ENCODE results near the gene PDE4B.
"Not testable (repeated sequence)": the region's sequence is repeated elsewhere in the genome, so short reads cannot be mapped to it uniquely, and the experiment has no call there.

The PDE4B gene

GRCh38 chr1:65997693-65998092 is 205.0 kb downstream of the PDE4B start:
- no peak for DNase-seq

GRCh38 chr1:65998763-65999583 is 206.3 kb downstream of the PDE4B start:
- DNase-seq, result no peak

- no peak for DNase-seq
These were observed 207.4 kb downstream of the PDE4B start for GRCh38 chr1:66000033-66000637.

DNA sequence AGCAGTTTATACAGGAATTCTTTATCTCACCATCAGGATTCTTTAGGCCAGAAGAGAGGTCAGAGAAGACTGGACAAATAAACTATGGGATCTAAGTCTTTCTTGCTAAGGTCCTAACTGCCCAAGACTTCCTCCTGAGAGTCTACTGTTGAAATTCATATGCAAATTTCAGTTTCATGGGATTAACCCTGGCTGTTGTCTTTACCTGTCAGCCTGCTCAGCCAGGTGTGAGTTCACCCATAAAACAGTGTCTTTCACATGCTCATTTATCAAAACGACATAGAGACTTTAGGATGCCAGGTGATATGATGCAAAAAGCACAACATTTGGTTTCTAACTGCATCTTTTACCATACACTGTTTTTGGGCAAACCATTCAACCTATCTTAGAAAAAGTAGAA is 211.0 kb downstream of the PDE4B start:
- DNase-seq, result no peak

- not testable (repeated sequence) for DNase-seq
These were observed 213.8 kb downstream of the PDE4B start for GRCh38 chr1:66006534-66006933.

GRCh38 chr1:66012106-66012784 is 219.6 kb downstream of the PDE4B start:
- peak in 1 of 2 donors; percentile 54 for DNase-seq

- DNase-seq, result no peak
These were observed 220.7 kb downstream of the PDE4B start for GRCh38 chr1:66013371-66013770.

DNA sequence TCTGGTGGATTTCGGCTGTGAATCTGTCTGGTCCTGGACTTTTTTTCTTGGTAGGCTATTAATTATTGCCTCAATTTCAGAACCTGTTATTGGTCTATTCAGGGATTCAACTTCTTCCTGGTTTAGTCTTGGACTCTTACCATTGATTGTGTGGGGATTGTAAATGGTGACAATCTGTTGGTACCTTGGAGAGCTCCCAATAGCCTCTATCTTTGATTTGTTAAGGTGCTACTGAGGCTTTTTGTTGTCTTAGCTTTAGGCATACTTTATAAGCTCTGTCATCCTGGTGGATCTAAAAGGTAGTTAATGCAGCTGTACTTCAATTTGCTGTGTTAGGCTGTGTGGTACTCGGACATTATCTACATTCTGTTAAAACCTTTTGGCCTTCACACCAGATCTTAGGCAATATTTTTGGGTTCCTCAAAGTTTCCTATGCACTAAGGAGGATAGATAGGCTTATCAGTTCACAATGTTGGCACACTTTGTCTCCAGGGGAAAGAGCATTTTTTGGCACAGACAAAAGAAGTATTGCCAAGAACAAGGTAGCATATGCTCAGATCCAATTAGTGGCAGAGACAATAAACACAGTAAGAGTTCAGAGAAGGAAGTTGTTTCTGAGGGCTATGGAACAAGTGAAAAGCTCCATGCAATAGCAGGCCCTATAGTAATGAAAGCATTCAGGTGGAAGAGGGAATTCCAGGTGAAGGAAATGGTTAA is 230.4 kb downstream of the PDE4B start:
- DNase-seq, result no peak

GRCh38 chr1:66025188-66025587 is 232.5 kb downstream of the PDE4B start:
- no peak for DNase-seq

GRCh38 chr1:66028035-66028434 is 235.3 kb downstream of the PDE4B start:
- DNase-seq, result no peak

DNA sequence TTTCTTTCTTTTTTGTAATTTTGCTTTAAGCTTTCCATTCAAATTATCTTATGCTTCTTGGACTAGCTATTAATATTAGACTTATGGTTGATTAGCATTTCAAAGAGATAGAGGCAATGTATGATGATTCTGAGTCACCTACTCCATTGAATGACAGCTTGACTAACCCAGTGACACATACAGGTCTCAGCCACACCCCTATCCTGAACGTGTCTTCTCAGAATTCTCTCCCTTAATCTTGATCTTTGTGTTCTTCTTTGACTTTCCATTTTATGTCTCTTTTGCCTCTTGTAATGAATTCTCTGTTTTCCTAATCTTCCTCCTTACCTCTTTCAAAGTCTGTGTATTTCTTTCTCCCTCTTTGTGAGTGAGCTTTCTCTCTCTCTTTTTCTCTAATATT is 241.1 kb downstream of the PDE4B start:
- no peak for DNase-seq

DNA sequence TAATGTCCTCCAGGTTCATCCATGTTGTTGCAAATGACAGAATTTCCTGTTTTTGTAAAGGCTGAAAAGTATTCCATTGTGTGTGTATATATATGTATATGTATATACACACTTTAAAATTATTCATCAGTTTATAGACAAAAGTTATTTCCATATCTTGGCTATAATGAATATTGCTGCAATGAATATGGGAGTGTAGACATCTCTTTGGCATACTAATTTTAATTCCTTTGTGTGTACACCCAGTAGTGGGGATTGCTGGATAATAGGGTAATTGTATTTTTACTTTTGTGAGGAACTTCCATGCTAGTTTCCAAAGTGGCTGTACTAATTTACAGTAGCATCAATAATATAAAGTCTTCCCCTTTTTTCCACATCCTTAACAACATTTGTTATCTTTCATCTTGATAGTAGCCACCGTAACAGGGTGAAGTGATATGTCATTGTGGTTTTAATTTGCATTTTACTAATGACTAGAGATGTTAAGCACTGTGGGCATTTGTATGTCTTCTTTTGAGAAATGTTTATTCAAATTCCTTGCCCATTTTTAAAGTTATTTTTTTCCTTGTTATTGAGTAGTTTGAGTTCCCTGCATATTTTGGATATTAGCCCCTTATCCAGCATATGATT is 243.0 kb downstream of the PDE4B start:
- DNase-seq, result no peak

- DNase-seq, result no peak
These were observed 249.0 kb downstream of the PDE4B start for GRCh38 chr1:66041654-66042053.

DNA sequence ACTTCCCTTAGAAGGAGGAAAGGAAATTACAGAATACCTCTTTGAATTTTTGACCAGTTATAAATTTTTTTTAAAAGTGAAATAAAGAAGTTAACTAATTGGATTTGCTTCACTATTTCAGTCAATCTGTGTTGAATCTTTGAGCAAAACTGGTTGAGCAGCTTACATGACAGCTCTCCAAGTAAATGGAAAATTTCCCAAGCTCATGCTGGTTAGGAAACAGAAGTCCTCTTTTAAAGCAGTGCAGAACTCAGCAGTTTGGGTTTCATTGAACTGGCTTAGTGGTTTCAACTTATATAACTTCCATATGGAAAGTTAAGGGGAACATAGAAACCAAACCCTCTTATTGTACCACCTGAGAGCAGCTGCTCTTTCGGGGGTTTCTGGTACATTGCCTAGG is 250.5 kb downstream of the PDE4B start:
- DNase-seq, result no peak

DNA sequence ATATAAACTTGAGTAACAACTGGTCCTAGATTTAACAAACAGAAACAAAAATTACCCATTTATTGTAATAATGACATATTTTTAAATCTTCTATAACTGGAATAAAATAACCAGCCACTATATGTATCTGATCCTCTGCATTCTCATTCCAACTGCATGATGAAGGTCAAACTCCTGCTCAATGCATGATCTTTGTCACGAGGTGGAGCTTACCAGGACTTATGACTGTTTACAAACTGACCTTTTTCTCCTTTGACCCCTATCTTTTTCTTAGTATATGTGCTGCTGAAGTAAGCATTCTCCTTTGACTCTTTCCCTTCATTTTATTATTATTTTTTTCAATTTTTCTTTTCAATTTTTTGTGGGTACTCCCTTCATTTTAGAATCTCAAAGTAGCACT is 252.2 kb downstream of the PDE4B start:
- DNase-seq, result no peak

DNA sequence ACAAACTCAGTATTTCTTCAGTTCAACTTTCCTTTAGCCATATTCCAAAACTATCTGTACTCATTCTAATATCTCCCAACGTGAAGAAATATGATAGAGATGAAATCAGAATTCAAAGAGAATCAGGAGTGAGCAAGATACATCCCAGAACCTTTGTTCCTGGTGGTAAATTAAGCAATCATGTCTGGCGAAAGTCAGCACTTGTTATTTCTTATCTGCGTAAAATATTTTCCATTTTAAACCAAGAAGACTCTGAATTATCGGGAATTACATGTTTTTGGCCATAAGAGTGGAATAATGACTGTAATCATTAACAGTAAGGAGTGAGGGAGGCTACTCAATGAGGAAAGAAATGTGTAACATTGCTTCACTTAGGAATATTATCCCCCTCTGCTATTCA is 253.7 kb downstream of the PDE4B start:
- no peak for DNase-seq

DNA sequence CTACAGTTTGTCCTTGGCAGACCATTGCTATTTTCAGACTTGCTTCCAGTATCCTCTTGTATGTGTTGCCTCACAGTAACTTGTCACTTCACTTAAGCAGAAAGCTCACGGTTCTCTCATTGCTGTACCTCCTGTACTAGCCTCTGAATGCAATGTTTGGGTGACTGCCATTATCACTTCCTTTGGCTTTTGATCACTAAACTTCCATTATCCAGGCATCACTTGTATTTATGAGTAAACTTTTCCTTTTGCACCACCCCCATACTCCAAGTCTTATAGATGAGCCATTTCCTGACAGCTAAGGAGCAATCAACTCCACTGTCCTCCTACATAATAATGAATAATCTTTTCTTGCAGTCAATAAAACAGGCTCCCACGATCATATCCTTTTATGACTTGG is 255.3 kb downstream of the PDE4B start:
- no peak for DNase-seq

GRCh38 chr1:66050123-66050522 is 257.4 kb downstream of the PDE4B start:
- DNase-seq, result peak in 1 of 2 donors; percentile 72

DNA sequence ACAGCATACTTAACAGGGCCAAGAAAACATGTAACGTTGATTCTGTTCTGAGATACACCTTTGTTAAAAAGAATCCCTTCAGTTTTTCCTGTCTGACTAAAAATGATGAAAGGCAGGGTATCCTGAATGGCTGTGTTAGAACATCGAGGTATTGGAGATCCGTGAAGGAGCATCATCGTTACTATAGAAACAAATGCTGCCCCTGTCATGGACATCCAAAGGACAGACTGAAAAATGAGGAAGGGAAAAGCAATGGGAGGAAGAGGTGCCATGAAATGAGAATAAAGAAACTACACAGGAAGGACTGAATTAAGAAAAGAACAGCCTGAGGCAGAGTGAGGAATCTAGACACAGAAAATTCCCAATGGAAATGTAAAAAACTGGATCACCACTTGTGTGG is 257.9 kb downstream of the PDE4B start:
- DNase-seq, result no peak

GRCh38 chr1:66055092-66055491 is 262.4 kb downstream of the PDE4B start:
- DNase-seq, result no peak

GRCh38 chr1:66057448-66057847 is 264.8 kb downstream of the PDE4B start:
- not testable (repeated sequence) for DNase-seq

DNA sequence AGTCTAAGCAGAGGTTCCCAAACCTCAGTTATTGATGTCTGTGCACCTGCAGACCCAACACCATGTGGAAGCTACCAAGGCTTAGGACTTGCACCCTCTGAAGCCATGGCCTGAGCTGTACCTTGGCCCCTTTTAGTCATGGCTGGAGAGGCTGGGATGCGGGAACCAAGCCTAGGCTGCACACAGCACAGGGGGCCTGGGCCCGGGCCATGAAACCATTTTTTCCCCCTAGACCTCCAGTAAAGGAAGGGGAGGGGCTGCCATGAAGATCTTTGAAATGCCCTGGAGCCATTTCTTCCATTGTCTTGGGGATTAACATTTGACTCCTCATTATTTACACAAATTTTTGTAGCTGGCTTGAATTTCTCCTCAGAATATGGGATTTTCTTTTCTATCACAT is 265.9 kb downstream of the PDE4B start:
- DNase-seq, result no peak

GRCh38 chr1:66067219-66067618 is 274.5 kb downstream of the PDE4B start:
- DNase-seq, result not testable (repeated sequence)
